SU-DHL-6 (cell line): ENCODE measurements around the gene FOLR1.
"Not testable (repeated sequence)": the region's sequence is repeated elsewhere in the genome, so short reads cannot be mapped to it uniquely, and the experiment has no call there.

Experiments used
- EZH2phosphoT487 ChIP-seq: fragments of 200-600 bp; sonication (generic), shearing (Covaris generic); conservative IDR thresholded peaks from 2 replicates; pipeline ENCODE4 v1.6.1; 2018; ENCODE audit warnings: mild to moderate bottlenecking, antibody characterized with exemption, low read length, moderate library complexity, mixed read lengths
- TF ChIP-seq, protein P1 (sequence below): fragments of 200-600 bp; sonication (generic); IDR thresholded peaks from one replicate; pipeline ENCODE4 v1.5.1; 2017; ENCODE audit warnings: antibody characterized with exemption, mild to moderate bottlenecking, low read length, moderate library complexity; ENCODE audit not compliant: insufficient read depth, poor library complexity, severe bottlenecking

DNA sequence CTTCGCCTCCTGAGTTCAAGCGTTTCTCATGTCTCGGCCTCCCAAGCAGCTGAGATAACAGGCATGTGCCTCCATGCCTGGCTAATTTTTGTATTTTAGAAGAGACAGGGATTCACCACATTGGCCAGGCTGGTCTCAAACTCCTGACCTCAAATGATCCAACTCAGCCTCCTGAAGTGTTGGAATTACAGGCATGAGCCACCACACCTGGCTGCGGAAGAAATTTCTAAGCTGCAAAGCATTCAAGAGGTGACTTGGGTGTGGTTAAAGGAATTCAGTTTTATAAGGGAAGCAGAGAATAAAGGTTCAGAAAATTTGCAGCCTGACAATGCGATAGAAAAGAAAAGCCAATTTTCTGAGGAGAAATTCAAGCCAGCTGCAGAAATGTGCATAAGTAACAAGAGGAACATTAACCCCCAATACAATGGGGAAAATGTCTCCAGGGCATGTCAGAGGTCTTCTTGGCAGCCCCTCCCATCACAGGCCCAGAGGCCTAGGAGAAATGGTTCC lies 22.8 kb upstream of the FOLR1 start:
- TF ChIP-seq, protein P1, sequence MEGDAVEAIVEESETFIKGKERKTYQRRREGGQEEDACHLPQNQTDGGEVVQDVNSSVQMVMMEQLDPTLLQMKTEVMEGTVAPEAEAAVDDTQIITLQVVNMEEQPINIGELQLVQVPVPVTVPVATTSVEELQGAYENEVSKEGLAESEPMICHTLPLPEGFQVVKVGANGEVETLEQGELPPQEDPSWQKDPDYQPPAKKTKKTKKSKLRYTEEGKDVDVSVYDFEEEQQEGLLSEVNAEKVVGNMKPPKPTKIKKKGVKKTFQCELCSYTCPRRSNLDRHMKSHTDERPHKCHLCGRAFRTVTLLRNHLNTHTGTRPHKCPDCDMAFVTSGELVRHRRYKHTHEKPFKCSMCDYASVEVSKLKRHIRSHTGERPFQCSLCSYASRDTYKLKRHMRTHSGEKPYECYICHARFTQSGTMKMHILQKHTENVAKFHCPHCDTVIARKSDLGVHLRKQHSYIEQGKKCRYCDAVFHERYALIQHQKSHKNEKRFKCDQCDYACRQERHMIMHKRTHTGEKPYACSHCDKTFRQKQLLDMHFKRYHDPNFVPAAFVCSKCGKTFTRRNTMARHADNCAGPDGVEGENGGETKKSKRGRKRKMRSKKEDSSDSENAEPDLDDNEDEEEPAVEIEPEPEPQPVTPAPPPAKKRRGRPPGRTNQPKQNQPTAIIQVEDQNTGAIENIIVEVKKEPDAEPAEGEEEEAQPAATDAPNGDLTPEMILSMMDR: not testable (repeated sequence)
- not testable (repeated sequence) for TF ChIP-seq EZH2phosphoT487
